H1 (cell line): ENCODE data around the gene ADD2. TPM values are rescaled to one million over a fixed set of nuclear protein-coding genes. Genes with fewer than 3 reads are reported as not detected.

ENCODE experiments used
- CTBP2 ChIP-seq: IDR thresholded peaks from 2 replicates; pipeline ENCODE4 v1.7.0; 2011; ENCODE audit warnings: borderline replicate concordance, mild to moderate bottlenecking, moderate library complexity, mixed read lengths, low read length; ENCODE audit not compliant: insufficient read depth, insufficient read length
- RXRA ChIP-seq: IDR thresholded peaks from 2 replicates; pipeline ENCODE4 v1.6.1; 2011; ENCODE audit warnings: low read depth, mild to moderate bottlenecking, low read length, moderate library complexity; ENCODE audit not compliant: insufficient read depth
- SUZ12 ChIP-seq: fragments of 200-600 bp; sonication (generic); IDR thresholded peaks from 2 replicates; pipeline ENCODE4 v1.6.1; 2012; ENCODE audit warnings: mild to moderate bottlenecking, inconsistent platforms, low read length, moderate library complexity, mixed read lengths
- polyA plus RNA-seq, 7 experiments: library from polyadenylated mRNA; depleted of rRNA in 3 of 7; stranded (reverse) in 5 of 7; unstranded in 2 of 7; fragments of >200 nt in 5 of 7; fragments of 200-250 nt in 2 of 7; gene quantifications; 1 replicate in 5 of 7; 2 replicates in 1 of 7; 4 replicates in 1 of 7; pipeline versions ENCODE4 v1.2.1 to v1.2.3, GENCODE V29; 2011 to 2013; ENCODE audit warnings: missing spikeins in 2 of 7, mixed read lengths in 2 of 7
- total RNA-seq: library from RNA; stranded (reverse); fragmentation: NEBNext Ultra II Directional; extraction: Animal tissue kit (Norgen Biotek cat#: 25700); gene quantifications from 2 replicates; pipeline ENCODE4 v1.2.1, GENCODE V29; 2021

Gene ADD2
- total and polyA plus RNA-seq, 2 of the 8 experiments (the other 6 are each of a cell fraction or from before 2014, with no cell fraction given) = 58.5 to 170 TPM

DNA sequence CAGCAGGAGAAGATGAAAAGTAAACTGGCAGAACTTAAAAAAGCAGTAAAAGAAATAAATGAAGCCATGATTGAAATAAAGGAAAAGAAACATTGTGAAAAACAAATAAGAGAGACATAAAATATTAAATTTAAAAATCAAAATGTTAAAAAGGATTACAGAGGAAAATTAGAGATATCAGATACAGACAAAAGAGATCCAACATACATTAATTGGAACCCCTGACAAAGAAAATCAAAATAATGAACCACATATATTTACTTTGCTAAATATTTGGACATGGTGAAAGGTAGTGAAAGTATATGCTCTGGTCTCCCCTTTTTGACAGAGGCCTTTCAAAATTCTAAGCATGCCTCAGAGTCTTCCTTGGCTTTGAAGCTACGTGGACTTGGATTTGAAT is 134.5 kb downstream of the ADD2 start (continued):
- TF ChIP-seq RXRA (no peak), SUZ12 (no peak), CTBP2 (no peak)
- TF ChIP-seq, all 59 proteins: peak for 0
